CD4-positive, alpha-beta T cell treated with Interferon gamma for 1 hour (primary cell): Measurements from ENCODE around the gene NPR1.
"Not testable (repeated sequence)": the region's sequence is repeated elsewhere in the genome, so short reads cannot be mapped to it uniquely, and the experiment has no call there.

Experiments used
- DNase-seq: peaks from one replicate; pipeline ENCODE4 v3.0.0-alpha.2; 2020

The NPR1 gene

DNA sequence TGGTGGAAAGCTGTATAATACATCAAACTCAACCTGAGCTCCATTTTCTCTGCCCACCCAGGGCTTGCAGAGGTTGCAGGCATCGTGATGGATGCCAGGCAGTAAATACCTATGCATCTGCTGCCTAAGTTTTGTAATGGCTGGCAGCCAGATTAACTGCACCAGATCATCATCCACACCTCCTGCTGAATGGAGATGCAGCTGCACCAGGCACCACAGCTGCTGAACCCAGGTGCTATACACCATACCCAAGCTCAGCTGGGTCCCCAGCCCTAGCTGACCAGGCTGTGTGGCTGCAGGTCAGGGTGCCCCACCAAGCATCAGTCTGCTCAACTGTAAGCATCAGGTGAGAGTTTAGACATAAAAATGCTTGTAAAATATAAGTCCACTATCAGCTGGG is 26.7 kb upstream of the NPR1 start:
- no peak for DNase-seq

- no peak for DNase-seq
Observed at GRCh38 chr1:153652805-153653500, 25.5 kb upstream of the NPR1 start.

GRCh38 chr1:153655333-153655732 is 23.2 kb upstream of the NPR1 start:
- DNase-seq = no peak

DNA sequence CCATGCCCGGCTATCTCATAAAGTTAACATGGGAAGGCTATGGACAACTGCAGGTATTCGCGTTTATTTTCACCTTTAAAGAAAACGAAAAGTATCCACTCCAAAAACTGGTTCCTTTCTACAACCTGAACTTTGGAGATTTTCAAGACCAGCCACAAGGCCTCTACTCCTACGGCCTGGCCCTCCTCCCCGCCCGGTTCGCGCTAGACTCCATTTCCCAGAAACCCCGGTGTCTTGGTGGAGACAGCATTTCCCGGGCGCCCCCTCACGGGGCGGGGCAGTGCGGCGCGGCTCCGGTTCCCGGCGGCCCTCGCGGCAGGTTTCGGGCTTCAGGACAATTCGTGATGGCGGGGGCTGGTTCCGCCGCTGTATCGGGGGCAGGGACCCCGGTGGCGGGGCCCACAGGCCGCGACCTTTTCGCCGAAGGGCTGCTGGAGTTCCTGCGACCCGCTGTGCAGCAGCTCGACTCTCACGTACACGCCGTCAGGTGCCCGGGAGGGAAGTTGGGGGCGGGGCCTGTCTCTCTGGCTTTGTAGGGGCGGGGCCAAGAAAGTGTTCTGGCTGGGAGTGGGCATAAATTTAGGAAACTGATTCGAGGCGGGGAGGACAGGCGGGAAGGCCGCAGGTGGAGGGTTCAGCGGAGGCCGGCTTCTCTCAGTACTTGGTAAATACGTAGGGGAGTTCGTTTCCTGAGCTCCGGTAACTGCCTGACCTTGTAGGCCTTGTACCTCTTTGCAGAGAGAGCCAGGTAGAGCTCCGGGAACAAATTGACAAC is 19.9 kb upstream of the NPR1 start, which contains the start of gene SNAPIN:
Gene SNAPIN (plus strand): TSS at position 304 of the 775 bp plus-strand sequence. CDS start 41 bp downstream, at position 345.
- peak; percentile 87 for DNase-seq

- no peak for DNase-seq
Observed at GRCh38 chr1:153659175-153659534, 19.3 kb upstream of the NPR1 start.

- no peak for DNase-seq
Observed at GRCh38 chr1:153659656-153660055, 18.8 kb upstream of the NPR1 start.

GRCh38 chr1:153661111-153661708 is 17.3 kb upstream of the NPR1 start:
- DNase-seq = no peak

DNA sequence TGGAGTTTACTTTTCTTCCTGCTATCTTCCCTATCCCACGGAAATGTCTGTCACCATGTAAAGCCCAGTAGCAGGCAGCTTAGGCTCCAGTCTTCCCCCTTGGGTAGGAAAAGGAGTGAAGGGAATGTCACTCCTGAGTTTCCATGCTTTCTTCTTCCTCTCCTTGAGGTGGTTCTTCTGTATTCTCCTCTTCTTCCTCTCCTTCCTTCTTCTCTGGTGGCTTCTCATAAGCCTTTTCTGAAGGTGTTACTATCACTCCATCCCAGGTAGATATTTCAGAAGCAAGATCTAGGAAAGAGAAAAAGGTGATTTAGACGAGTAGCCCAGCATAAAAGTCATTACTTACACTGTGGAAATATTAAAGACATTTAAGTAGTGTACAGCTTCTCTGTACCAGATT is 16.2 kb upstream of the NPR1 start:
- no peak for DNase-seq

DNA sequence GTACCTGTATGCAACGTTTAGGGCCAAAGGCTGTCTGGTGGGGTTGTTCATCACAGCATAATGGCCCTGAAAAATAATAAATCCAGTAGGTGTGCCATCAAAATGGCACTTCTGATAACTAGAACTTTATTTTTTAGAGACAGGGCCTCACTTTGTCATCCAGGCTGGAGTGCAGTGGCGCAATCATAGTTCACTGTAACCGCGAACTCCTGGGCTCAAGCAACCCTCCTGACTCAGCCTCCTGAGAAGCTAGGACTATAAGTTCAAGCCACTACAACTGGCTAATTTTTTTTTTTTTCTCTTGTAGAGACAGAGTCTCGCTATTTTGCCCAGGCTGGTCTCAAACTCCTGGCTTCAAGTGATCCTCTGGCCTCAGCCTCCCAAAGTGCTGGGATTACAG is 15.3 kb upstream of the NPR1 start:
- DNase-seq = no peak

GRCh38 chr1:153667439-153667838 is 11.0 kb upstream of the NPR1 start:
- DNase-seq = no peak

- DNase-seq = not testable (repeated sequence)
Observed at GRCh38 chr1:153668672-153669071, 9.8 kb upstream of the NPR1 start.

DNA sequence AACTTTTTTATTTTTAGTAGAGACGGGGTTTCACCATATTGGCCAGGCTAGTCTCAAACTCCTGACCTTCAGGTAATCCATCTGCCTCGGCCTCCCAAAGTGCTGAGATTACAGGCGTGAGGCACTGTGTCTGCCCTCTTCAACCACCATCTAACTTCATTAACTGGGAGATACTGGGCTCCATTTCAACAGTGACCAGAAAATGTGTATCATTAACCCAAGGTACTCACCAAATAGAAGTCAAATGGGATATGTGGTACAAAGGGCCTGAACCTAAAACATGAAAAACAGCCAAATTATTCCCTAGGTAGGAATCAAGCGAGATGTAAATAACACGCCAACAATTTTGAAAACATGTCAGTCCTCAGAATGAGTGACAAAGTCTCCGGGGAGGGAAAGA is 8.9 kb upstream of the NPR1 start:
- DNase-seq = no peak

- DNase-seq = no peak
Observed at GRCh38 chr1:153670257-153670858, 8.1 kb upstream of the NPR1 start.

DNA sequence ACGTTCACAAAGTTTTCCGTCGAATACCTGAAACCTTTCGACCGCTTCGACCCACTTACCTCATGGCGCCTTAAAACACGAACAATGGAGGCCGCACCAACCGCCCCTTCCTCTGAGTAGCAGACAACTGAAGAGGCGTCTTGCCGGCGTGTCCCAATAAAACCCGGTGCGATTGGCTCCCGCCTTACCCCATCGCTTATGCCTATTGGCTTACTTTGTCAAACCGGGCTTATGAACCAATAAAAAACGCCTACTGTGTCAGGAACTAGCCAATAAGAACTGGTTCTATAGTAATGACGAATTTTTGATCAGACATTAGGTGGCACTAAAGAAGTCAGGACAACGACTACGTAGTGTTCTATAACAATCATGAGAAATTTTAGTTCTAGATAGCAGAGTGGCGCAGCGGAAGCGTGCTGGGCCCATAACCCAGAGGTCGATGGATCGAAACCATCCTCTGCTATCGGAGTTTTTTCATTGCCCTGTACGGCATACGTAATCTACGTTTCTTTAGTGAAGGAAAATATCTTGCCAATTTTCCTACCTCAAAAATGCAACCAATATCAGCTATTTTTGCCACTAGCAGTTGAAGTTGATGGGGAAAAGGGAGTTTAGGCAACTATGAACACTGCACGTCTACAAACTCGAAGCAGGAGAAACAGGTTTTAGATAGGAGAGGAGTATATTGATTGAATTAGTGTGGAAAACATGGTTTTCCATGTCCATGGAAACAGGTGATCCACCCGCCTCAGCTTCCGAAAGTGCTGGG is 7.4 kb upstream of the NPR1 start, which contains the start of gene ILF2:
Gene ILF2 (minus strand): TSS at position 135 of the 769 bp plus-strand sequence. CDS start 71 bp downstream, at position 64.
- peak; percentile 99 for DNase-seq

DNA sequence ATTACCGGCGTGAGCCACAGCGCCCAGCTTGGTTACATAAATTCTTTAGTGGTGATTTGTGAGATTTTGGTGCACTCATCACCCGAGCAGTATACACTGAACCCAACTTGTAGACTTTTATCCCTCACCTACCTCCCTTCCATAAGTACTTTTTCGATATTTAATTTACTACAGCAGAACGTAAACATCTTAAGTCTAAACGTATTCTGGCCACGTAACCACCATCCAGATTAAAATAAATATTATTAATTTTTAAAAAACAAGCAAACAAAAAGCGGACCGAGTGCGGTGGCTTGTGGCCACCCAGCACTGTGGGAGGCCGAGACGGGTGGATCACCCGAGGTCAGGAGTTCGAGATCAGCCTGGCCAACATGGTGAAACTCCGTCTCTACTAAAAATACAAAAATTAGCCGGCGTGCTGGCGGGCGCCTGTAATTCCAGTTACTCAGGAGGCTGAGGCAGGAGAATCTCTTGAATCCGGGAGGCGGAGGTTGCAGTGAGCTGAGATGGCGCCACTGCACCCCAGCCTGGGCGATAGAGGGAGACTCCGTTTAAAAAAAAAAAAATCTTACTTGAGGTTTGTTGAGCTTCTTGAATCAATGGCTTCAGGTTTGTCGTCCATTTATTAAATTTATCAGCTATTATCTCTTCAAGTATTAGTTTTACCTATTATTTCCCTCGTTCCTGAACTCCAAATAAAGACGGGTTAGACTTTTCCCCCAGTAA is 6.7 kb upstream of the NPR1 start:
- DNase-seq = peak; percentile 60

DNA sequence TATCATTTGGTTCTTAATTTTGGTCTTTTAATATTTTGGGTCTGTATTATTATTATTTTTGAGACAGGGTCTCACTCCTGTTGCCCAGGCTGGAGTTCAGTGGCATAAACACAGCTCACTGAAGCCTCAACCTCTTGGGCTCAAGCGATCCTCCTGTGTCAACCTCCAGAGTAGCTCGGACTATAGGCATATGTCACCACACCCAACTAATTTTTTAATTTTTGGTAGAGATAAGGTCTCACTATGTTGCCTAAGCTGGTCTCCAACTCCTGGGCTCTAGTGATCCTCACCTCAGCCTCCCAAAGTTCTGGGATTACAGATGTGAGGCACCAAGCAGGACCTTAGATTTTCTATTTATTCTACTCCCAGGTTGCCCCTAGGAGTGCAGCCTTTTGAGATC is 5.0 kb upstream of the NPR1 start:
- DNase-seq = no peak

- DNase-seq = peak; percentile 41
Observed at GRCh38 chr1:153677718-153678518, 570 bp upstream of the NPR1 start.

- no peak for DNase-seq
Observed at GRCh38 chr1:153679337-153680119, 1.0 kb downstream of the NPR1 start.

GRCh38 chr1:153680120-153680403 is 1.6 kb downstream of the NPR1 start:
- no peak for DNase-seq

GRCh38 chr1:153682730-153683129 is 4.2 kb downstream of the NPR1 start:
- DNase-seq = no peak

DNA sequence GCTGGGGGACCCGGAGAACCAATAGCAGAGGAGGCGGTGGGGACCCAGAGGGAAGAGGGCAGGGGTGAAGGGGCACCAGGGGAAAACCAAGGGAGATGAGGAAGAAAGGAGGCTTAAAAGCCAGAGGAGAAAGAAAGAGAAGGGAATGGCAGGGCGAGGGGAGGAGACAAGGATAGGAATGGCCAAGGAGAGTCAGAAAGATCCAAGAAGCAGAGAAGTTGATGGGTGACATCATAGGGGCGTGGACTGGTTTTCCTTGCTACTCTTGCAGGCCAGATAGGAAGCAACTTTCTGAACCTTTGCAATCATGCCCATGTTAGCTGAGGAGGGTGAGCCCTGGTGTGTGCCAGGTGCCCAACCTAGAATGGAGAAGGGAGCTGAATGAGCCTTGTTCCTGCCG is 5.4 kb downstream of the NPR1 start:
- no peak for DNase-seq
